B cell (primary cell): Measurements from ENCODE around the gene MYH3. TPM values are rescaled to one million over a fixed set of nuclear protein-coding genes. Genes with fewer than 3 reads are reported as not detected.

Experiments
- ATAC-seq: fragments of 200-7000 bp; cut with Tn5 transposase; one replicate; pipeline ENCODE4 v1.10.0; 2021; ENCODE audit warnings: low read depth, mild to moderate bottlenecking, moderate number of reproducible peaks, moderate library complexity
- CTCF ChIA-PET: fragments of 350-600 bp; sonication (Branson Sonifier 250); formaldehyde crosslinking; loops from one replicate; lab custom pipeline; 2021; ENCODE audit warnings: antibody characterized with exemption, inconsistent platforms; lab: Charles Lee
- POLR2A ChIA-PET: fragments of 350-600 bp; sonication (Branson Sonifier 250); formaldehyde crosslinking; loops from one replicate; lab custom pipeline; 2021; ENCODE audit warnings: antibody characterized with exemption; lab: Charles Lee
- DNase-seq: peaks from one replicate; pipeline ENCODE4 v3.0.0; 2013
- H2AFZ ChIP-seq: 2 replicates; pipeline ENCODE4 v1.6.1; 2012; ENCODE audit warnings: mild to moderate bottlenecking, low read depth, low read length; ENCODE audit not compliant: insufficient read depth, poor library complexity, severe bottlenecking
- H3K27ac ChIP-seq, 2 donors: 1 replicate in 1 of 2; 2 replicates in 1 of 2; pipeline ENCODE4 v1.5.1; 2012 to 2013; ENCODE audit warnings: low read length in 2 of 2, mild to moderate bottlenecking in 2 of 2, moderate library complexity in 1 of 2
- H3K27me3 ChIP-seq, 4 experiments: fragments of 200-600 bp in 1 of 4; sonication (generic) in 1 of 4; replicated peaks in 1 of 4; 1 replicate in 2 of 4; 2 replicates in 2 of 4; pipeline versions ENCODE4 v1.6.1 to v1.7.0; 2013 to 2016; ENCODE audit warnings: low read length in 3 of 4, mild to moderate bottlenecking in 2 of 4, mixed read lengths in 1 of 4, moderate library complexity in 1 of 4; ENCODE audit not compliant: insufficient read depth in 4 of 4, control insufficient read depth in 3 of 4; ENCODE audit errors: control extremely low read depth in 1 of 4
- H3K36me3 ChIP-seq, 2 experiments: replicated peaks in 1 of 2; 1 replicate in 1 of 2; 2 replicates in 1 of 2; pipeline versions ENCODE4 v1.6.1 to v1.7.1; 2013; ENCODE audit warnings: low read length in 1 of 2; ENCODE audit not compliant: insufficient read depth in 2 of 2, control insufficient read depth in 1 of 2; ENCODE audit errors: control extremely low read depth in 1 of 2, extremely low read depth in 1 of 2
- H3K4me1 ChIP-seq, 2 donors: fragments of 200-600 bp in 1 of 2; sonication (generic) in 1 of 2; 1 replicate in 1 of 2; 2 replicates in 1 of 2; pipeline versions ENCODE4 v1.5.1 to v1.6.1; 2013 to 2017; ENCODE audit warnings: low read length in 2 of 2; ENCODE audit not compliant: control insufficient read depth in 2 of 2, insufficient read depth in 2 of 2
- H3K4me2 ChIP-seq: replicated peaks from 2 replicates; pipeline ENCODE3; 2012; ENCODE audit warnings: mild to moderate bottlenecking, low read depth, low read length; ENCODE audit not compliant: poor library complexity, severe bottlenecking
- H3K4me3 ChIP-seq, 5 experiments: fragments of 200-600 bp in 1 of 5; sonication (generic) in 1 of 5; 1 replicate in 3 of 5; 2 replicates in 2 of 5; pipeline versions ENCODE4 v1.5.1 to v1.7.0; 2011 to 2016; ENCODE audit warnings: low read length in 4 of 5, mild to moderate bottlenecking in 4 of 5, low read depth in 2 of 5, control low read depth in 1 of 5, moderate library complexity in 1 of 5; ENCODE audit not compliant: insufficient read depth in 1 of 5; ENCODE audit errors: control extremely low read depth in 1 of 5, extremely low read depth in 1 of 5
- H3K79me2 ChIP-seq: fragments of 200-600 bp; sonication (generic); one replicate; pipeline ENCODE4 v1.6.0; 2016; ENCODE audit warnings: low read length; ENCODE audit not compliant: control insufficient read depth, insufficient read depth
- H3K9ac ChIP-seq: fragments of 200-600 bp; sonication (generic); 2 replicates; pipeline ENCODE4 v1.6.1; 2017; ENCODE audit warnings: mild to moderate bottlenecking, low read length, moderate library complexity
- H3K9me3 ChIP-seq, 3 donors: one replicate each; pipeline versions ENCODE4 v1.6.1 to v1.7.1; 2013; ENCODE audit warnings: low read length in 2 of 3; ENCODE audit not compliant: control insufficient read depth in 2 of 3, insufficient read depth in 1 of 3; ENCODE audit errors: control extremely low read depth in 1 of 3
- H4K20me1 ChIP-seq: 2 replicates; pipeline ENCODE4 v1.6.0; 2012; ENCODE audit warnings: mild to moderate bottlenecking, low read length; ENCODE audit not compliant: insufficient read depth, control insufficient read depth, poor library complexity, severe bottlenecking
- H3K27ac Mint-ChIP-seq: one replicate; pipeline ENCODE4 v1.8.0; 2021; ENCODE audit warnings: mixed read lengths
- H3K27me3 Mint-ChIP-seq: one replicate; pipeline ENCODE4 v1.8.0; 2021; ENCODE audit warnings: mixed read lengths
- H3K4me1 Mint-ChIP-seq: one replicate; pipeline ENCODE4 v1.8.0; 2021; ENCODE audit warnings: mixed read lengths
- H3K4me3 Mint-ChIP-seq: one replicate; pipeline ENCODE4 v1.8.0; 2021; ENCODE audit warnings: mixed read lengths
- H3K9me3 Mint-ChIP-seq: one replicate; pipeline ENCODE4 v1.8.0; 2022; ENCODE audit warnings: mixed read lengths; ENCODE audit not compliant: insufficient read depth
- CTCF ChIP-seq: fragments of 200-600 bp; IDR thresholded peaks from one replicate; pipeline ENCODE4 v1.8.0; 2022; ENCODE audit warnings: antibody characterized with exemption, mild to moderate bottlenecking
- EZH2 ChIP-seq: IDR thresholded peaks from 2 replicates; pipeline ENCODE4 v1.6.1; 2012; ENCODE audit warnings: borderline replicate concordance, low read depth, mild to moderate bottlenecking, moderate library complexity, low read length; ENCODE audit not compliant: insufficient read depth, poor library complexity, severe bottlenecking
- WGBS: methylation state at CpG from one replicate; pipeline ENCODE4 v1.1.5; 2013; ENCODE audit warnings: missing lambda C conversion rate; ENCODE audit not compliant: insufficient coverage; 5-methylcytosine and 5-hydroxymethylcytosine counted together
- intact Hi-C: fragments of 100-400 bp; cut with micrococcal nuclease; formaldehyde crosslinking; loops from one replicate; pipeline ENCODE4 v1.10.0; 2022
- polyA plus RNA-seq: library from polyadenylated mRNA; depleted of rRNA; stranded (reverse); fragments of >200 nt; gene quantifications from 2 replicates; pipeline ENCODE4 v1.2.3, GENCODE V29; 2012
- total RNA-seq, 2 donors: library from RNA; stranded (reverse); fragments of 120-200 nt in 1 of 2; gene quantifications; 1 replicate in 1 of 2; 2 replicates in 1 of 2; pipeline versions ENCODE4 v1.2.3 to v1.2.4, GENCODE V29; 2013 to 2022

The MYH3 gene
- total and polyA plus RNA-seq, 2 donors (not counting 1 experiment from before 2014, with no cell fraction given), result 9.4 to 10.9 TPM

DNA sequence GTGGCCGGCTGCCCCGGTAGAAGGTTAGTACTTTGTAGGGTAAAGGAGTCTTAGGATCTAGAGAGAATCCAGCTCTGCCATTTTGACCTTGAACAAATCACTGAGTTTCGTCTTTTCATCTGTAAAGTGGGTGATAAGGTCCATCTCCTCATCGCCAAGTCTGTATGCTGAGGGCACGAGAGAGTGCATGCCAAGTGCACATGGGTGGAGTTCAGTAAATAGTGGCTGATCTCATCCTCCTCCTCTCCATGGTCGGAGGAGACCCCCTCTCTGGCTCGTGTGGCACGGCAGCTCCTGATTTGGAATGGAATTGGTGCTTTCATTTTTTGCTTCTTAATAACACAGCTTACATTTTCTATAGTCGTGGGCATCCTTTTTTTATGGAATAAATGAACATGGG is 30.7 kb downstream of the MYH3 start:
- CTCF ChIA-PET, result interaction anchor here (1.3 to 13.3 kb wide), 3 partner anchors 9 to 219 kb away, joined by 3 to 113 read pairs (median 10); no protein-coding TSS in a partner anchor

DNA sequence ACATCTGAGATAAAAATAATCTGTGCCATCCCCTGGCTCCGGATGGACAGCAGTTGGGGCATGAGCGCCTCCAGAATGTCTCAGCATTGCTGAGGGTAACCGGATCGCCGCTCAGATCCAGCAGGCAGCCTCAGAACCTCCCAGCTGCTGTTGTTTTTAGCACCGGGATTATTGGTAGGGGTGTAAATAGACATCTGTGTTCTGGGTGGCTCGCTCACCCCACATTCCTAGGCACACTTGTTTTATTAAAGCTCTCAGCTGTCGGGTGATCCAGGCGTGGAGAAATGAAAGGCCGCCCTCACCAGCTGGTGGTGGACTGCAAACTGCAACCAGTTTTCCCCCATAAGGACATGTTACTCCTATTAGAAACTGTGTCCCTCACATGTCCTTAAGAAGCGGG is 32.1 kb downstream of the MYH3 start:
- Histone ChIP-seq H3K27me3 (no peaks in the 10 kb centered on the region), H3K36me3 (peaks cover 0 to 6% of the 10 kb centered on the region in 2 experiments), H3K4me1 (peaks cover 4 to 9% of the 10 kb centered on the region in 2 donors), H4K20me1 (no peaks in the 10 kb centered on the region), H3K79me2 (no peaks in the 10 kb centered on the region), H3K4me2 (no peak overlapping the region), H3K4me3 (no peak overlapping the region), H3K9me3 (no peaks in the 10 kb centered on the region), H3K9ac (no peak overlapping the region), H3K27ac (no peak overlapping the region), H2AFZ (no peak overlapping the region)
- Mint-ChIP-seq H3K27ac (no peak overlapping the region), H3K9me3 (no peaks in the 10 kb centered on the region), H3K4me1 (peaks cover 6% of the 10 kb centered on the region), H3K27me3 (no peaks in the 10 kb centered on the region), H3K4me3 (no peak overlapping the region)
- DNase-seq (no peak), ATAC-seq (no peak)
- POLR2A ChIA-PET, result no interaction called here
- TF ChIP-seq EZH2 (no peak), CTCF (no peak)
- CTCF ChIA-PET, result interaction anchor here (2.0 kb wide), 1 partner anchor 10 kb away, joined by 14 read pairs; no protein-coding TSS in a partner anchor
- intact Hi-C loops, result no loop called here
- WGBS, result 91% methylated on average over 8 of the region's 11 CpGs

More for the DNA sequence above, 30.7 kb downstream of the MYH3 start:
- peaks cover 4 to 9% of the 10 kb centered on the region in 2 donors for H3K4me1 ChIP-seq
- H3K9me3 ChIP-seq, result no peaks in the 10 kb centered on the region
- no peak overlapping the region for H3K27ac Mint-ChIP-seq
- peaks cover 0 to 8% of the 10 kb centered on the region in 2 experiments for H3K36me3 ChIP-seq
- H3K4me3 ChIP-seq, result no peak overlapping the region
- ATAC-seq (no peak), DNase-seq (no peak)
- H3K4me1 Mint-ChIP-seq, result peaks cover 9% of the 10 kb centered on the region
- H3K9me3 Mint-ChIP-seq, result no peaks in the 10 kb centered on the region
- no peak overlapping the region for H2AFZ ChIP-seq
- H3K27ac ChIP-seq, result no peak overlapping the region
- no peak overlapping the region for H3K4me2 ChIP-seq
- WGBS, result 97% methylated on average over 3 of the region's 9 CpGs
- H3K79me2 ChIP-seq, result no peaks in the 10 kb centered on the region
- no peaks in the 10 kb centered on the region for H4K20me1 ChIP-seq
- intact Hi-C loops, result no loop called here
- H3K27me3 Mint-ChIP-seq, result no peaks in the 10 kb centered on the region
- TF ChIP-seq EZH2 (no peak), CTCF (no peak)
- H3K27me3 ChIP-seq, result no peaks in the 10 kb centered on the region
- POLR2A ChIA-PET, result no interaction called here
- no peak overlapping the region for H3K4me3 Mint-ChIP-seq
- H3K9ac ChIP-seq, result no peak overlapping the region
